GM12892 (cell line): ENCODE measurements around the gene SLC38A3.

Experiments
- POLR2A ChIP-seq: IDR thresholded peaks from 2 replicates; pipeline ENCODE4 v1.6.1; 2011; ENCODE audit warnings: low read depth, low read length, control low read depth
- POLR2AphosphoS5 ChIP-seq: IDR thresholded peaks from 2 replicates; pipeline ENCODE4 v1.6.1; 2011; ENCODE audit warnings: low read depth, low read length, control low read depth
- TAF1 ChIP-seq: IDR thresholded peaks from 2 replicates; pipeline ENCODE4 v1.6.1; 2011; ENCODE audit warnings: low read depth, mild to moderate bottlenecking, control low read depth, low read length, borderline replicate concordance

GRCh38 chr3:50161320-50161719 lies 43.8 kb upstream of the SLC38A3 start:
- TF ChIP-seq POLR2A (no peak), TAF1 (no peak), POLR2AphosphoS5 (no peak)
